NCI-H345 (cell line): Measurements from ENCODE around the gene SGK1.
"Not testable (repeated sequence)": the region's sequence is repeated elsewhere in the genome, so short reads cannot be mapped to it uniquely, and the experiment has no call there.

Experiments used
- DNase-seq: peaks from one replicate; lab custom pipeline; 2025; lab: John Stamatoyannopoulos, UW

Gene SGK1

GRCh38 chr6:134253681-134254080 is 64.2 kb downstream of the SGK1 start:
- DNase-seq, result no peak

DNA sequence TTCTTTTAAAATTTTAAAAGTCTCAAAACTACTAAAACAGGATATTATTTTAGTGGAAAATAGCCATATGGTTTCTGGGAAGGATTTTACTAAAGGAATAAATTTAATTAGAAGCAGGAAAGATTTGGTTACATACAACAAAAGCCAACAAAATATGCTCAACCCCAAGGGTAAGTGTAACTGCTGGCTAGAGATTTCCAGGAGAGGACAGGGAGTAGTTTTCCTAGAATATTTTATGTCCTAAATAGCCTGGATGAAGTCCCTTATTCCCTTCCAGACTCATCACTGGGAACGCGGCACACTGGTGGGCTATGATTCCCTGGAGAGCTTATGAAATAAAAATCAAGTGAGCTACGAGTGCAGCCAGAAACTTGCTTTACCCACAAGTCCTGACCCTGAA is 66.6 kb downstream of the SGK1 start:
- no peak for DNase-seq

DNA sequence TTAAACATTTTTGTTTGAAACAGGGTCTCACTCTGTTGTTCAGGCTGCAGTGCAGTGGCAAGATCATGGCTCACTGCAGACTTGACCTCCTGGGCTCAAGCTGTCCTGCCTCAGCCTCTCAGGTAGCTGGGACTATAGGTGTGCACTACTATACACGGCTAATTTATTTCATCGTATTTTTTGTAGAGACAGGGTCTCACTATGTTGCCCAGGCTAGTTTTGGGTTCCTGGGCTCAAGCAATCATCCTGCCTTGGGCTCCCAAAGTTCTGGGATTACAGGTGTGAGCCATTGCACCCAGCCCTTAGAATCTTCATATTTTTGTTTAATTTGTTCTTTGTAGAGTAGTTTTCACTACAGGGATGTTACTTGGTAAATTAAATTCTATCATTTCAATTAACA is 67.1 kb downstream of the SGK1 start:
- DNase-seq, result no peak

DNA sequence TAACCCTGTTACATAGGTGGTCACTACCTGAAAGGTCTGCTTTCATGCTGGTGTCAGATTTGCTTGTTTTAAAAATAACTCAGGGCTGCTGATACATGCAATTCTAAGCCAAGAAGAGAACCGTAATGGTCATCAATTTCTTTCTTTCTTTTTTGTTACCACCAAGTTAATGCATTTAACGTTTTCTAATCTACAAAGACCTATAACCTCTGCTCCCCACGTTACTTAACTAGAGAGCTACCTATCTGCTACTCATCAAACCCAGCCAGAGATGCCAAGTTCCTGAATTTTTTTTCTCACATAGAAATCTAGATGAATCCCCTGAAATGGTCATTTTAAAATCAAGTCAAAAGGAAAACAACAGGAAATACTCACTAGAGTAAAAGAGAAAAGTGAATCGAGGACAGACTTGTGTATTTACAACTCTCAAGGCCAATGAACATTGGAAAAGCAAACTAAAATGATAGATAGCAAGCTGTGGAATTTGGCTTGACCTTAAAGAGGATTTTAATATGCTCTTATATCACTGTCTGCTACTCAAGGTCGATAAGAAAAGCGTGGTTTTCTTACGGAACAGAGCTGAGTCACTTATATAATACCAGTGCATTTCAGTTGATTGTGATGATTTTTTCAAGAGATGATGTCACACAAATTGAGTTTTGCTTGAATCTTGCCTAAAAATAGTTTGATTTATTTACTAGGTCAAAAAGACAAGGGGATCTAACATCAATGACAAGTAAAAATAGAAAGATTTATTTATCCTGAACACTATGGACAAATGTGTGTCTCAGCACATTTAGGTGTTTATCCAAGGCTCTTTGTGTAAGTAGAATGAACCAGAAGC is 67.9 kb downstream of the SGK1 start:
- DNase-seq, result no peak

GRCh38 chr6:134249239-134249758 is 68.6 kb downstream of the SGK1 start:
- DNase-seq, result no peak

GRCh38 chr6:134247844-134248580 is 69.9 kb downstream of the SGK1 start:
- no peak for DNase-seq

- no peak for DNase-seq
Observed at GRCh38 chr6:134247231-134247833, 70.6 kb downstream of the SGK1 start.

DNA sequence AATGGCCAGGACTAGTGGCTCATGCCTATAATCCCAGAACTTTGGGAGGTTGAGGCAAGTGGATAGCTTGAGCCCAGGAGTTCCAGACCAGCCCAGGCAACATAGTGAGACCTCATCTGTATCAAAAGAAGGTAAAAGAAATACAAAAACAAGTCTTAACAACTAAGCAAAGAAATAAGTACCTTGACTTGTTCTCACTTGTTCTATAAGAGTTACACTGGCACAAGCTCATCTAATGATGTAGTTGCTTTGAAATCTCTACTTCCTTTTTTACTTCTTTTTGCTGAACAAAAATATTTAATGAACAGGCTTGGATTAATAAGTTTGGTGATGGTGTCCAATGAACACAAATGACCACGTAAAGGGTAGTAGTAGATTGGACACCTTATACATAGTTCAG is 72.2 kb downstream of the SGK1 start:
- no peak for DNase-seq

DNA sequence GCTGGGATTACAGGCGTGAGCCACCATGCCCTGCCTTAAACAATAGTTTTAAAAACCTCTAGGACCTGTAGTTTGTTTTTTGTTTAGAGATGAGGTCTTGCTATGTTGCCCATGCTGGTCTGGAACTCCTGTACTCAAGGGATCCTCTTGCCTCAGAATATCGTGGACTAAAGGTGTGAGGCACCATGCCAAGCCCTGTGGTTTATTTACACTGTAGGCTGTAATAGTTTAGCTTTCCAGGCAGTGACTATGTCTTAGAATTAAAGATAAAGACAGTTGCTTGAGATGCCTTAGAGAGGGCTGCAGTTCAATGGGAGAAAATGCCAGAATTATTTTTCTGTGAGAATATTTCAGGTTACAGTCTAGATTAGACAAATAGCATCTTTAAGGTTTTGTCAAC is 72.9 kb downstream of the SGK1 start:
- DNase-seq, result no peak

GRCh38 chr6:134240665-134241431 is 77.1 kb downstream of the SGK1 start:
- DNase-seq, result no peak

- no peak for DNase-seq
Observed at GRCh38 chr6:134238960-134239795, 78.7 kb downstream of the SGK1 start.

DNA sequence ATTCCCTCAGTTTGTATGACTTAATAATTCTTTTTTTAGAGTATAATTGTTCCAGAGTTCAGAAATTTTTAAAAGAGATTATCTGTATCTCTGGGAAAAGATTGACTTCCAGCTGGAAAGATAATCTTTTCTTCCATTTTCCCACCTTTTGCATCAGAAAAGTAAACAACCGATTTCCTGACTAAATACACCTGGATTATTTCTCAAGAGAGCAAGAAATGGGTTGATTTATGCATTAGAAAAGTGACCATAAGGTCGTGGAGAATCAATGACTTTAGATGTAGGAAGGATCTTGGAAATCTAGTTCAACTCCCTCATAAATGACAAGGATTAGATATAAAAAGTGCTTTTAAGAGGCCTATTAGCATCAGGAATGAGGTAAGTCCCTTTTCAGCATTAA is 79.9 kb downstream of the SGK1 start:
- DNase-seq, result no peak

DNA sequence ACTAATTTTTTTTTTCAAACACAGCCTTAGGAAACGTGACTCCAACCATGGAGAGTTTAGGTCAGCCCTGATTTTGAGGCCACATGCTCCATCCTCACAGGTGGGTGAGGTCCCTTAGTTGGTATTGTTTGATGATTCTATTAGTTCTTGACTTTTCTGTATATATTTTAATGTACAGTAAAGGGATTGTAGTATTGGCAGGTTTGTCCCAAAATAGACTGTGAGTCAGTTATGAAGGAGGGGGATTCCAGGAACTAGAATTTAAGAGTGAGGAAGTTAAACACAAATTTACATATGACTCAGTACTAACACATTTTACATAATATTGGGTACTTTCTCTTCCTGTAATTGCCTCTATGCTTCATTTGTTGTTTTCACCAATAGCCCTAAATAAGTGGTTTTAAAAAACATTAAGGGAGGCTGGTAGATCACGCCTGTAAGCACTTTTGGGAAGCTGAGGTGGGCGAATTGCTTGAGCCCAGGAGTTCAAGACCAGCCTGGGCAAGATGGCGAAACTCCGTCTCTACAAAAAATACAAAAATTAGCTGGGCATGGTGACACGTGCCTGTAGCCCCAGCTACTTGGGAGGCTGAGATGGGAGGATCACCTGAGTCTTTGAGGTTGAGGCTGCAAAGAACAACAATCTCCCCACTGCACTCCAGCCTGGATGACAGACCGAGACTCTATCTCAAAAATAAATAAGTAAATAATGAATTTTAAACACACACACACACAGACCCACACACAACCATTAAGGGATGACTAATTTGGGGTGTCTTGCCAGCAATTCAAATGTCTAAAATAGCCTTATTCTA is 81.8 kb downstream of the SGK1 start:
- DNase-seq, result no peak

DNA sequence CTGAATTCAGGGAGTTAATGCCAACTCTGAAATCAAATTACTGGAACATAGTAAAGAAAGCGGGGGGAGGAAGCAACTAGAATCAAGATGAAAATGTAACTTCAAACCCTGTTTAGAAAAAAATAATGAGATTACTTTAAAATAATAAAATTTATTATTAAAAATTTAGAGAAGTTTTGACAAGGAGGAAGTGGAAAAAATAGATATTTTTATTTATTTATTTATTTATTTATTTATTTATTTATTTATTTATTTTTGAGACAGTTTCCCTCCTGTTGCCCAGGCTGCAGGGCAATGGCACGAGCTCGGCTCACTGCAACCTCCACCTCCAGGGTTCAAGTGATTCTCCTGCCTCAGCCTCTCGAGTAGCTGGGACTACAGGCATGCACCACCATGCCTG is 82.6 kb downstream of the SGK1 start:
- not testable (repeated sequence) for DNase-seq

- no peak for DNase-seq
Observed at GRCh38 chr6:134233180-134233955, 84.5 kb downstream of the SGK1 start.

DNA sequence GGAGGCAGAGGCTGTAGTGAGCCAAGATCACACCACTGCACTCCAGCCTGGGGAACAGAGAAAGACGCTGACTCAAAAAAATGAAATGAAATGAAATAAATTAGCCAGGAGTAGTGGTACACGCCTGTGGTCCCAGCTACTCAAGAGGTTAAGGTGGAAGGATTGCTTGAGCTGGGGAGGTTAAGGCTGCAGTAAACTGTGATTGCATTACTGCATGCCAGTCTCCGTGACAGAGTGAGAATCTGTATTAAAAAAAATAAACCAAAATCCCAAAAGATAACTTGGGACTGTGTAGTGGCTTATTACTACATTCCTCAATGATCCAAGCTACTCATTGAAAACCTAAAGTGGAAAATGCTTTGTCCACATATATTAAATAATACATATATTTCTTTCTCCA is 87.0 kb downstream of the SGK1 start:
- DNase-seq, result no peak

- DNase-seq, result no peak
Observed at GRCh38 chr6:134230087-134230700, 87.7 kb downstream of the SGK1 start.

GRCh38 chr6:134229520-134229919 is 88.4 kb downstream of the SGK1 start:
- DNase-seq, result no peak
